Lung (tissue), 12 donors: Measurements from ENCODE around the gene URGCP. TPM values are rescaled to one million over a fixed set of nuclear protein-coding genes. Genes with fewer than 3 reads are reported as not detected.

Experiments used
- ATAC-seq: fragments of 200-7000 bp; cut with Tn5 transposase; one replicate; pipeline ENCODE4 v1.9.1; 2020; ENCODE audit warnings: moderate number of reproducible peaks; ENCODE audit not compliant: insufficient read depth, low FRiP score
- DNase-seq, 3 donors: peaks; one replicate each; pipeline ENCODE4 v3.0.0-alpha.2; 2013 to 2017
- H3K27ac ChIP-seq, 2 donors: one replicate each; pipeline ENCODE4 v1.5.1; 2013; ENCODE audit warnings: mild to moderate bottlenecking in 2 of 2, moderate library complexity in 2 of 2, control low read depth in 1 of 2, inconsistent platforms in 1 of 2, low read depth in 1 of 2, low read length in 1 of 2
- H3K27me3 ChIP-seq, 3 donors: one replicate each; pipeline ENCODE4 v1.5.1; 2013; ENCODE audit warnings: low read length in 2 of 3; ENCODE audit not compliant: control insufficient read depth in 3 of 3, insufficient read depth in 3 of 3
- H3K36me3 ChIP-seq, 4 donors: one replicate each; pipeline ENCODE4 v1.5.1; 2013; ENCODE audit warnings: low read length in 4 of 4, mild to moderate bottlenecking in 1 of 4, moderate library complexity in 1 of 4; ENCODE audit not compliant: control insufficient read depth in 4 of 4, insufficient read depth in 4 of 4
- H3K4me1 ChIP-seq, 5 donors: one replicate each; pipeline ENCODE4 v1.5.1; 2013; ENCODE audit warnings: low read length in 5 of 5, mild to moderate bottlenecking in 2 of 5, moderate library complexity in 1 of 5; ENCODE audit not compliant: control insufficient read depth in 5 of 5, insufficient read depth in 5 of 5
- H3K4me3 ChIP-seq: one replicate; pipeline ENCODE4 v1.5.1; 2013; ENCODE audit warnings: mild to moderate bottlenecking, control low read depth, moderate library complexity
- H3K9ac ChIP-seq, 2 donors: one replicate each; pipeline ENCODE4 v1.5.1; 2013; ENCODE audit warnings: low read length in 2 of 2, control low read depth in 1 of 2; ENCODE audit not compliant: insufficient read depth in 1 of 2
- H3K9me3 ChIP-seq, 4 donors: one replicate each; pipeline ENCODE4 v1.5.1; 2013; ENCODE audit warnings: low read length in 3 of 4, mild to moderate bottlenecking in 1 of 4, moderate library complexity in 1 of 4; ENCODE audit not compliant: control insufficient read depth in 4 of 4, insufficient read depth in 3 of 4
- CTCF ChIP-seq: IDR thresholded peaks from 2 replicates; pipeline ENCODE4 v1.5.1; 2012; ENCODE audit warnings: mild to moderate bottlenecking; ENCODE audit errors: control extremely low read depth, extremely low read depth
- WGBS, 2 donors: extraction: QIAGEN DNeasy Blood & Tissue Kit; methylation state at CpG; one replicate each; pipeline ENCODE4 v1.1.7; 2013; 5-methylcytosine and 5-hydroxymethylcytosine counted together
- polyA plus RNA-seq, 2 donors: library from polyadenylated mRNA; stranded (reverse); fragments of 200-250 nt; gene quantifications; one replicate each; pipeline ENCODE4 v1.2.1, GENCODE V29; 2013
- total RNA-seq, 2 donors: library from RNA; depleted of rRNA in 1 of 2; stranded (reverse); fragments of >200 nt in 1 of 2; gene quantifications; one replicate each; pipeline ENCODE4 v1.2.1, GENCODE V29; 2014 to 2021
- donor health status: control.
- donor health status: control.
- donor health status: Bipolar disorder and iron deficiency.
- donor health status: healthy.
- donor health status: DM: yes; HTN: yes; CAD: no.

The URGCP gene
- total and polyA plus RNA-seq, 4 donors = 11.8 to 25.5 (median 19.7) TPM

DNA sequence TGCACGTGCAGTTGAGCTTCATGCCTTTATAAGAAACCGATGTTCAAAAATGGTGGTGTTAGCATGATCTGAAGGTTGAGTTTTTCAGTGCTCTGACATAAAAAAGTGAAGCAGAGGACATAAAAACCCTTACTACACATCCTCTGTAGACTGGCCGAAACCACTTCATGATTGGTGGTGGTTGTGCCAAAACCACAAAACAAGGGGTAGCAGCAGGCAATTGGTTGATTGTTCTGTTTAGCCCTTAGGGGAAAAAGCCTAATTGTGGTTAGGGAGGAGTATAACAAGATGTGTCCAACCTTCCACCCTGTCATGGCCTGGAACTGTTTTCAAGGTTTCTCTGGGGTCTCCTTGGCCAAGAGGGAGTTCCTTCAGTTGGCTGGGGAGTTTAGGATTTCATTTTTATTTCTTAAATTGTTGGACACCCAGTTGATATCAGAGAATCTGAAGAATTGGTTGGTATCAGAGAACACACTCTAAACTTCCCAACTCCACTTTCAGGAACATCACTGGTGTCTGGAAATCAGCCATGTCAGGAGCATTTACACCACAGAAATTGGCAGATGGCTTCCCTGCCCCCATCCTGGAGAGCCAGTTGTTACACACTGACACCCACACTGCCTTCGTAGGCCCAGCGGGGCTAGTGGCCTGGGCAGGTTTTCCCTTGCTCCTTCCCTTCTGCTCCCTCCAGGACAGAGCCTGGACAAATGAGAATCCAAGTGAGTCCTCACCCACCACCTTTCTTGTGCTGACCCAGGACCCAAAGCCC is 55.9 kb downstream of the URGCP start:
- Histone ChIP-seq H3K27me3 (no peaks in the 10 kb centered on the region), H3K36me3 (no peaks in the 10 kb centered on the region), H3K9ac (no peak overlapping the region), H3K4me1 (no peaks in the 10 kb centered on the region), H3K27ac (no peak overlapping the region), H3K4me3 (no peak overlapping the region), H3K9me3 (no peaks in the 10 kb centered on the region)
- no peak for ATAC-seq
- WGBS, 2 donors = 77 to 88% methylated on average over 5 of the region's 5 CpGs
- TF ChIP-seq CTCF = no peak
- no peak for DNase-seq

- H3K9me3 ChIP-seq = no peaks in the 10 kb centered on the region
- H3K27me3 ChIP-seq = no peaks in the 10 kb centered on the region
- H3K9ac ChIP-seq = no peak overlapping the region
- no peak for TF ChIP-seq CTCF
- no peak for DNase-seq
- 59 to 75% methylated on average over 2 of the region's 2 CpGs for WGBS, 2 donors
- H3K36me3 ChIP-seq = no peaks in the 10 kb centered on the region
- no peak overlapping the region for H3K27ac ChIP-seq
- H3K4me3 ChIP-seq = no peak overlapping the region
- ATAC-seq = no peak
- H3K4me1 ChIP-seq = no peaks in the 10 kb centered on the region
These were observed 57.3 kb downstream of the URGCP start for GRCh38 chr7:43849047-43849446.

GRCh38 chr7:43847496-43847895 is 58.9 kb downstream of the URGCP start:
- Histone ChIP-seq H3K27me3 (no peaks in the 10 kb centered on the region), H3K4me1 (no peaks in the 10 kb centered on the region), H3K9me3 (no peaks in the 10 kb centered on the region), H3K36me3 (no peaks in the 10 kb centered on the region), H3K27ac (no peak overlapping the region), H3K4me3 (no peak overlapping the region), H3K9ac (no peak overlapping the region)
- DNase-seq (no peak), ATAC-seq (no peak)
- WGBS, 2 donors = 36 to 61% methylated on average over 4 of the region's 4 CpGs
- no peak for TF ChIP-seq CTCF

- Histone ChIP-seq H3K4me3 (no peak overlapping the region), H3K36me3 (no peaks in the 10 kb centered on the region), H3K27ac (no peak overlapping the region), H3K9me3 (no peaks in the 10 kb centered on the region), H3K4me1 (no peaks in the 10 kb centered on the region), H3K27me3 (peaks cover 0 to 5% (median 0%) of the 10 kb centered on the region in 3 donors), H3K9ac (no peak overlapping the region)
- TF ChIP-seq CTCF = no peak
- no peak for DNase-seq
- whole genome bisulfite sequencing, 2 donors = 81 to 95% methylated on average over 2 of the region's 2 CpGs
- no peak for ATAC-seq
These were observed 61.7 kb downstream of the URGCP start for GRCh38 chr7:43844662-43845061.
